PFSK-1 (cell line): Measurements from ENCODE around the gene INSR.

Experiments
- FOXP2 ChIP-seq: optimal IDR thresholded peaks from 2 replicates; pipeline ENCODE3; 2011; ENCODE audit warnings: borderline replicate concordance, control low read depth, inconsistent platforms; ENCODE audit not compliant: insufficient read depth; ENCODE audit errors: extremely low read length, extremely low read depth
- POLR2AphosphoS5 ChIP-seq: IDR thresholded peaks from 2 replicates; pipeline ENCODE4 v1.6.1; 2012; ENCODE audit warnings: low read depth, mild to moderate bottlenecking, control low read depth, low read length, moderate library complexity
- SIN3A ChIP-seq: IDR thresholded peaks from 2 replicates; pipeline ENCODE4 v1.6.1; 2012; ENCODE audit warnings: mild to moderate bottlenecking, low read length, moderate library complexity, borderline replicate concordance; ENCODE audit not compliant: insufficient read depth
- TAF1 ChIP-seq: IDR thresholded peaks from 2 replicates; pipeline ENCODE4 v1.6.1; 2012; ENCODE audit warnings: low read length, control low read depth, borderline replicate concordance; ENCODE audit not compliant: insufficient read depth
- TF ChIP-seq, protein P1 (sequence below), 2 experiments: IDR thresholded peaks; 2 replicates each; pipeline versions ENCODE4 v1.6.1 to v1.8.0; 2011 to 2012; ENCODE audit warnings: low read depth in 2 of 2, low read length in 2 of 2, control low read depth in 1 of 2, inconsistent platforms in 1 of 2, mild to moderate bottlenecking in 1 of 2, moderate library complexity in 1 of 2; ENCODE audit not compliant: insufficient read depth in 1 of 2

Gene INSR

DNA sequence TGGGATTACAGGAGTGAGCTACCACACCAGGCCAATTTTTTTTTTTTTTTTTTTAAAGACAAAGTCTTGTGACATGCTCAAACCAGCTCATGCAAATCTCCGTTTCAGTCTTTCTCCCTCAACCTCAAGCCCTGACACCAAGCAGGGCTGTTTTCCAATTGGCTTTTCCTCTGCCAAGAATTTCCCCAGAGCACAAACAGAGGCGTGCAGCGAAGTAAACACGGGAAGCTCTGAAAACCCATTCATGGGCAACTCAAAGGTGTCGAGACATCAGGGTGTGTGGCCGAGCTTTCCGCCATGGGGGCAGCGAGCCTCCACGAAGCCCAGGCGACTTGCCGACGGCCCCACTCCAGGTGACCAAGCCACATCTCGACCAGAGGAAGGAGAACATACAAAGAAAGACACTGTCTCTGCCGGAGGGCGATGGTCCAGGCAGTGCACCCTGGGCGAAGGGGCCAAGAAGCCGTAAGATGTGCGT is 70.0 kb downstream of the INSR start:
- TF ChIP-seq POLR2AphosphoS5: no peak
- TF ChIP-seq, protein P1, sequence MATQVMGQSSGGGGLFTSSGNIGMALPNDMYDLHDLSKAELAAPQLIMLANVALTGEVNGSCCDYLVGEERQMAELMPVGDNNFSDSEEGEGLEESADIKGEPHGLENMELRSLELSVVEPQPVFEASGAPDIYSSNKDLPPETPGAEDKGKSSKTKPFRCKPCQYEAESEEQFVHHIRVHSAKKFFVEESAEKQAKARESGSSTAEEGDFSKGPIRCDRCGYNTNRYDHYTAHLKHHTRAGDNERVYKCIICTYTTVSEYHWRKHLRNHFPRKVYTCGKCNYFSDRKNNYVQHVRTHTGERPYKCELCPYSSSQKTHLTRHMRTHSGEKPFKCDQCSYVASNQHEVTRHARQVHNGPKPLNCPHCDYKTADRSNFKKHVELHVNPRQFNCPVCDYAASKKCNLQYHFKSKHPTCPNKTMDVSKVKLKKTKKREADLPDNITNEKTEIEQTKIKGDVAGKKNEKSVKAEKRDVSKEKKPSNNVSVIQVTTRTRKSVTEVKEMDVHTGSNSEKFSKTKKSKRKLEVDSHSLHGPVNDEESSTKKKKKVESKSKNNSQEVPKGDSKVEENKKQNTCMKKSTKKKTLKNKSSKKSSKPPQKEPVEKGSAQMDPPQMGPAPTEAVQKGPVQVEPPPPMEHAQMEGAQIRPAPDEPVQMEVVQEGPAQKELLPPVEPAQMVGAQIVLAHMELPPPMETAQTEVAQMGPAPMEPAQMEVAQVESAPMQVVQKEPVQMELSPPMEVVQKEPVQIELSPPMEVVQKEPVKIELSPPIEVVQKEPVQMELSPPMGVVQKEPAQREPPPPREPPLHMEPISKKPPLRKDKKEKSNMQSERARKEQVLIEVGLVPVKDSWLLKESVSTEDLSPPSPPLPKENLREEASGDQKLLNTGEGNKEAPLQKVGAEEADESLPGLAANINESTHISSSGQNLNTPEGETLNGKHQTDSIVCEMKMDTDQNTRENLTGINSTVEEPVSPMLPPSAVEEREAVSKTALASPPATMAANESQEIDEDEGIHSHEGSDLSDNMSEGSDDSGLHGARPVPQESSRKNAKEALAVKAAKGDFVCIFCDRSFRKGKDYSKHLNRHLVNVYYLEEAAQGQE (IDR thresholded peaks at IDR 0.05; ENCODE audit: insufficient read depth in 1 of 2, low read depth in 2 of 2, low read length in 2 of 2): no peak
- no peak for TF ChIP-seq TAF1
- 0 out of 2 replicates have a peak, but pooled peaks have one; percentile 25 for TF ChIP-seq SIN3A
- TF ChIP-seq FOXP2: peak; percentile 38

DNA sequence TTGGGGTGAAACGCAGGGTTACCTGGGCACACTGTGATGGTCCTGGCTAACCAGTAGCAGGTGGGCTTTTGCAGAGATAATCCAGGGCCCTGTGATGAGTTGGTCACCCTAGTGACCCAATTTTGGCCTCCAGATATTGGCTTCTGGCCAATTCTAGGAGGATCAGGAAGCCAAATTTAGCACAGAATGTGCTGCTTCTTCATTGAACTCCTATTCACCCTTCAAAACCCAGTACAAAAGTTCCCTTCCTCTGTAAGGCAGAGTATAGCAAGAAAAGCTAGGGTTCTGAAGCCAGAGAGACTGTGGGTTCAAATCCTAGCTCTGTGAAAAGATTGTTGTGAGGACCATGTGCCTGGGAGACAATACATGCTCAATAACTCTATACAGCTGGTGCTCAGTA is 70.8 kb downstream of the INSR start:
- TF ChIP-seq FOXP2: no peak
- no peak for TF ChIP-seq TAF1
- TF ChIP-seq SIN3A: no peak
- no peak for TF ChIP-seq POLR2AphosphoS5
- TF ChIP-seq, protein P1 (IDR thresholded peaks at IDR 0.05; ENCODE audit: insufficient read depth in 1 of 2, low read depth in 2 of 2, low read length in 2 of 2): no peak

DNA sequence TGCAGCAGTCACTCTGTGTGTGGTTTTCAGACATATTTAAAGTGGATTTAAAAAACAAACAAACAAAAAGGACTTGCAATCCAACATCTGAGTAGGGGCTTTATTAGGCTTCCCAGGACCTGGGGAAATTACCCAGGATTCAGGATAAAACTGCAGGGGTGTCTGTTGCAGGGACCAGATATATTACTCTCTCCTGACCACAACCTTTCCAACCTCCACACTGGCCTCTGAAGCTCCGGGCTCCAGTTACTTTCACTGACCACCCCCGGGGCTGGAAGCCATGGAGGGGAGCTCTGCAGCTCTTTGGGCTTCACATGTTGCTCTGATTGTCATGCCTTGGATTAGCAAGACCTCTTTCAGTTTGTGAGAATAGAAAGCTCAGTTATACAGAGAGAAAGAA is 75.2 kb downstream of the INSR start:
- TF ChIP-seq FOXP2 (no peak), POLR2AphosphoS5 (no peak), TAF1 (no peak), SIN3A (no peak)
- TF ChIP-seq, protein P1 (IDR thresholded peaks at IDR 0.05; ENCODE audit: insufficient read depth in 1 of 2, low read depth in 2 of 2, low read length in 2 of 2): no peak

DNA sequence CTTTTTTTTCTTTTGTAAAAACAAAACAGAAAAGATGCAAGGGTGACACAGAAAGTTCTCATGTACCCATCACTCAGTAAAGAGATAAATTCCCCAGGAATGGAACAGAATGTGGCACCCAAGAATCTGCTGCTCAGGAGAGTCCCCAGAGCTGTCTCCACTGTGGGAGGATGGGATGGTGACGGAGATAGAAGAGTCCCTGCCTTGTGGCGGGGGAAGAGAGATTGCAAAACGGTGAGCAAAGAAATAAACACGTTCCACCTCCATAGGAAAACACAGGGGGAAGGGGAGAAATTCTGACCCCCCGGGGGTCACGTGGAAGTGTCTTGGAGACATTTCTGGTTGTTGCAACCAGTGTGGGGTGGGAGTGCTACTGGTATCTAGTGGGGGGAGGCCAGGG is 76.4 kb downstream of the INSR start:
- TF ChIP-seq POLR2AphosphoS5 (no peak), TAF1 (no peak), SIN3A (no peak), FOXP2 (no peak)
- TF ChIP-seq, protein P1 (IDR thresholded peaks at IDR 0.05; ENCODE audit: insufficient read depth in 1 of 2, low read depth in 2 of 2, low read length in 2 of 2): no peak
